Measurements from ENCODE around the gene PSIP1.
"Not testable (repeated sequence)": the region's sequence is repeated elsewhere in the genome, so short reads cannot be mapped to it uniquely, and the experiment has no call there.

Gene PSIP1

DNA sequence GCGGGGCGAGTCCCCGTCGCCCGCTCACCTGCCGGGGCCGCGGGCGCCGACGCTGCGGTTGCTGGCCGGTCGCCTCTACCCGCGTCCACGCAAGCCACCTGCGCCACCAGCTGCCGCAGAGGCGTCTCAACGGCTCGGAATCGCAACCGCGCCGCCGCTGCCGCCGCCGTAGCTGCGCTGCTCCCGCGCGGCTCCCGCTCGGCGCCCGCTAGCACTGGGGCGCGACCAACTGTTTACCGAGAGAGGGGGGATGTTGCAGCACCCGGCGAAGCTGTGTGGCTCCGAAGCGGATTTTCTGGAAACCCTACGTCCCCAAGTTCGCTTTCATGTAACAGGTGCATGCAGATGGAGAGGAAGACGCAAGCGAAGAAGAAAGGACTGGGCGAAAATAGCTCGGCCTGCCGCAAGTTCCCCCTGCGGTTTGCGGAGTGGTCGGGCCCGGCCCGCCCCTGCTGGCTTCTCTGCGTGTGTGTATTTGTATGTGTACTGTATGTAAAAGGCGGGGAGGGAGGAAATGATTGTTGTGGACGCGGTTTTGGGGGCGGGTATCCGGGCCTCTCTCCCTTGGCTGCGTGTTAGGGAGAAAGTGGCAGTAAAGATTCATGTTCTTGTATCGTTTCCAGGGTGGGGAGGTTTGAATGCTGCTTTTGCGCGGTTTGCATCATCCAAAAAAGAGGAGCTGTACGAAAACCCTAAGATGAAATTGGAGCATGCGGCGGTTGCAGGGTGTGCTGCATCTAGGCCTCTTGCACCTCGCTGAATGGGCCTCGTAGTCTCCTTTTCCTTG, at the start of gene PSIP1:
Gene PSIP1, minus strand, starts transcription at position 182 of the 787 bp plus-strand sequence. CDS start 782 bp downstream, outside the sequence.
- H3K27me3 Mint-ChIP-seq: no peaks in the 10 kb centered on the region
- peaks cover 47% of the 10 kb centered on the region for H3K4me1 Mint-ChIP-seq (ENCODE audit: low read depth)
- peak within 1 kb of the TSS; percentile 92 for H3K4me3 Mint-ChIP-seq

DNA sequence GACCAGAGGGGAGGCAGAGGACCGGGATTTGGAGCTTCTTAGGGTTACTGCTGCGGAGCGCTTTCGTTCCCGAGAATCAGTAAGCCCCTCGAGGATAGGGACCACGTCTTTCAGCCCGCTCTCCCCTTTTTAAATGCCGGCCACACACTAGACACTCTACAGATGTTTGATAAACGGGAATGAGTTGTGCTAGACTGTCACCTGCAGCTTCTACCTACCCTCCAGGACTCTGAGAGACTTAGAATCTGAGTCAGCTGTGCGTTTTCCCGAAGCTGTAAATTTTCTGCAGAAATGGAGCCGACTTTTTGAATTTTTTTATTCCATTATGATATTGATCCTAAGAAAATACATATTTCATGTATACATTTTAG, 42.7 kb upstream of the PSIP1 start:
- Mint-ChIP-seq H3K36me3 (ENCODE audit: low read depth) (peaks cover 11% of the 10 kb centered on the region), H3K4me3 (peak overlapping the region; percentile 91), H3K9me3 (no peaks in the 10 kb centered on the region), H3K4me1 (ENCODE audit: low read depth) (peaks cover 22% of the 10 kb centered on the region), H3K27ac (peak overlapping the region; percentile 87), H3K27me3 (peaks cover 6% of the 10 kb centered on the region)
- intact Hi-C loops (cut with micrococcal nuclease): loop anchor here (2.0 to 10.0 kb wide), 3 partner anchors 131 to 859 kb away; partner anchors contain the start of genes SNAPC3, TTC39B and ZDHHC21

More for the DNA sequence above, at the start of gene PSIP1:
- Mint-ChIP-seq H3K9me3 (no peaks in the 10 kb centered on the region), H3K36me3 (ENCODE audit: low read depth) (peaks cover 35% of the 10 kb centered on the region), H3K27ac (peak within 1 kb of the TSS; percentile 99)
- intact Hi-C loops (cut with micrococcal nuclease): loop anchor here (1.0 to 5.0 kb wide), 3 partner anchors 41 to 204 kb away; partner anchors contain the start of genes SNAPC3 and TTC39B

- Mint-ChIP-seq H3K4me1 (ENCODE audit: low read depth) (peaks cover 22% of the 10 kb centered on the region), H3K9me3 (no peaks in the 10 kb centered on the region), H3K36me3 (ENCODE audit: low read depth) (peaks cover 11% of the 10 kb centered on the region), H3K4me3 (peak within 1 kb of the TSS; percentile 91), H3K27me3 (peaks cover 6% of the 10 kb centered on the region), H3K27ac (peak within 1 kb of the TSS; percentile 87)
- intact Hi-C loops (cut with micrococcal nuclease): loop anchor here (1.0 to 10.0 kb wide), 4 partner anchors 42 to 858 kb away; partner anchors contain the start of genes SNAPC3, TTC39B and ZDHHC21
Measured at GRCh38 chr9:15552636-15553527, 42.1 kb upstream of the PSIP1 start, which contains the start of gene CCDC171. CCDC171 (plus strand) TSS chr9:15553043; CDS start chr9:15564089, 11,046 bp downstream.

DNA sequence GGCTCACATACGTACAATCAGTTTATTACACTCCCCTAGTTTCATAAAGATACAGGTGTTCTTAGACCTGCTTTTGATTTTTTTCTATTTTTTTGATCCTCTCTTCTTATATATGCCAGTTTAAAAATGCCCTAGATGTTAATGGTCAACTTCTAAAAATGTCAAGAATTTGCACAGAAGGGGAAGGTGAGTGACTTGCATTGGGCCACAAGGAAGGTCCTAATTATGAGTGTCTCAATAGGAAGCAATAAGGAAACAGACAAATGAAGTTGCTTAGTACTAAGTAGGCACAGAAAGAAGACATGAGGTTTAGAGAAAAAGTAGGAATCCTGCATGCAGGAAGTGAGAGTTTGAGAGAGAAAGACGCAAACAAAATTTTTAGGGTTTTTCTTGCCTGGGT, 38.8 kb upstream of the PSIP1 start:
- H3K36me3 Mint-ChIP-seq (ENCODE audit: low read depth): peaks cover 11% of the 10 kb centered on the region
- intact Hi-C loops (cut with micrococcal nuclease): loop anchor here (5.0 to 10.0 kb wide), 2 partner anchors 127 to 855 kb away; partner anchors contain the start of genes SNAPC3 and ZDHHC21
- H3K9me3 Mint-ChIP-seq: no peaks in the 10 kb centered on the region
- no peak overlapping the region for H3K27ac Mint-ChIP-seq
- peaks cover 6% of the 10 kb centered on the region for H3K27me3 Mint-ChIP-seq
- H3K4me1 Mint-ChIP-seq (ENCODE audit: low read depth): peaks cover 22% of the 10 kb centered on the region
- H3K4me3 Mint-ChIP-seq: no peak overlapping the region

- Mint-ChIP-seq H3K36me3 (ENCODE audit: low read depth) (no peaks in the 10 kb centered on the region), H3K4me1 (ENCODE audit: low read depth) (no peaks in the 10 kb centered on the region), H3K27ac (no peak overlapping the region), H3K4me3 (no peak overlapping the region), H3K27me3 (no peaks in the 10 kb centered on the region), H3K9me3 (no peaks in the 10 kb centered on the region)
- intact Hi-C loops (cut with micrococcal nuclease): no loop called here
Measured at GRCh38 chr9:15543047-15543813, 32.5 kb upstream of the PSIP1 start.

GRCh38 chr9:15542624-15543023, 31.9 kb upstream of the PSIP1 start:
- Mint-ChIP-seq H3K4me3 (no peak overlapping the region), H3K36me3 (ENCODE audit: low read depth) (no peaks in the 10 kb centered on the region), H3K4me1 (ENCODE audit: low read depth) (no peaks in the 10 kb centered on the region), H3K27ac (no peak overlapping the region), H3K27me3 (no peaks in the 10 kb centered on the region), H3K9me3 (no peaks in the 10 kb centered on the region)
- intact Hi-C loops (cut with micrococcal nuclease): no loop called here

DNA sequence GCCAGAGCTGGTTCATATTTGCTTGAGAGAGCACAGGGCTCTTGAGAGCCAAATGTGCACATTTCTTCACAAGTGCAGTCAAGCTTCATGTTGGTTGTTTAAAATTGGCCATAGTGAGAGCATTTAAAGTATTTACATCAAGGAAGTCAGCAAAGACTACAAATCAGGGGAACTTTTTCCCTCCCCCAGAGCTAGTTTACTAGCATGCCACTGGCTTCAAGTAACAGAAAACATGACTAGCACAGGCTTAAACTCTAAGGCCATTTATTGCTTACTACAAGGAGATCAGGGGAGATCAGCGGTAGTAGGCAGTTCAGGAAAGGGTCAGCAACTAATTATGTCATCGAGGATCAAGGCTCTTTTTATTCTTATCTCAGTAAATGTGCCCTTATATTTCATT, 31.1 kb upstream of the PSIP1 start:
- no peaks in the 10 kb centered on the region for H3K9me3 Mint-ChIP-seq
- no peak overlapping the region for H3K27ac Mint-ChIP-seq
- intact Hi-C loops (cut with micrococcal nuclease): no loop called here
- no peaks in the 10 kb centered on the region for H3K36me3 Mint-ChIP-seq (ENCODE audit: low read depth)
- H3K4me1 Mint-ChIP-seq (ENCODE audit: low read depth): no peaks in the 10 kb centered on the region
- H3K4me3 Mint-ChIP-seq: no peak overlapping the region
- no peaks in the 10 kb centered on the region for H3K27me3 Mint-ChIP-seq

GRCh38 chr9:15531380-15531779, 20.6 kb upstream of the PSIP1 start:
- H3K4me3 Mint-ChIP-seq: no peak overlapping the region
- intact Hi-C loops (cut with micrococcal nuclease): no loop called here
- H3K9me3 Mint-ChIP-seq: no peaks in the 10 kb centered on the region
- H3K27ac Mint-ChIP-seq: no peak overlapping the region
- no peaks in the 10 kb centered on the region for H3K4me1 Mint-ChIP-seq (ENCODE audit: low read depth)
- H3K27me3 Mint-ChIP-seq: no peaks in the 10 kb centered on the region
- H3K36me3 Mint-ChIP-seq (ENCODE audit: low read depth): no peaks in the 10 kb centered on the region

DNA sequence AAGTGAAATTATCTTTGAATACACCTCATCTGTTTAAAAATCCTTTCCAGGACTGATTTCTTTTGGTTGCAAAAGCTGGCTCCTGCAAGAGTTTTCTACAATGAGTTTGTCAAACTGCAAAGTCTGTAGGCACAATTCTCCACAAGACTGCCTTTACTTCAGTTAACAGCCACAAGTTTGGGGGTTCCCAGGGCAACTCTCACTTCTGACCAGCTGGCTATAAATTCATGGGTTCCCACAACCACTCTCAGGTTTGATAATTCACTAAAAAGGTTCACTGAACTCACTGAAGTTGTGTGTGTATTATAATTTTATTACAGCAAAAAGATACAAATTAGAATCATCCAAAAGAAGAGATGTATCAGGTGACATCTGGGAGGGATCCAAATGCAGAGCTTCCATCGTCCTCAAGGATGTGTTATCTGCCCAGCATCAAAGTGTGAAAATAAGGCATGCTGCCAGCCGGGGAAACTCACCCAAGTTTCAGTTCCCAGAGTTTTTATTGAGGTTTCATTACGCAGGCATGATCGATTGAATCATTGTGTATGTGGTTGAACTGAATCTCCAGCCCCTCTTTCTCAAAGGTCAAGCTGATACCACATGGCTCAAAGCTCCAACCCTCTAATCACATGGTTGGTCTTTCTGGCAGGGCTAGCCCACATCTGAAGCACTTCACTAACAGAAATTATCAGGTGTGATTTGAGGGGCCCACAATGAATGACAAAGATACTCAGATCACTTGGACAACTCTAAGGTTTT, 19.0 kb upstream of the PSIP1 start:
- Mint-ChIP-seq H3K4me1 (ENCODE audit: low read depth) (no peaks in the 10 kb centered on the region), H3K27me3 (no peaks in the 10 kb centered on the region), H3K4me3 (no peak overlapping the region), H3K9me3 (no peaks in the 10 kb centered on the region), H3K27ac (no peak overlapping the region), H3K36me3 (ENCODE audit: low read depth) (no peaks in the 10 kb centered on the region)
- intact Hi-C loops (cut with micrococcal nuclease): no loop called here

DNA sequence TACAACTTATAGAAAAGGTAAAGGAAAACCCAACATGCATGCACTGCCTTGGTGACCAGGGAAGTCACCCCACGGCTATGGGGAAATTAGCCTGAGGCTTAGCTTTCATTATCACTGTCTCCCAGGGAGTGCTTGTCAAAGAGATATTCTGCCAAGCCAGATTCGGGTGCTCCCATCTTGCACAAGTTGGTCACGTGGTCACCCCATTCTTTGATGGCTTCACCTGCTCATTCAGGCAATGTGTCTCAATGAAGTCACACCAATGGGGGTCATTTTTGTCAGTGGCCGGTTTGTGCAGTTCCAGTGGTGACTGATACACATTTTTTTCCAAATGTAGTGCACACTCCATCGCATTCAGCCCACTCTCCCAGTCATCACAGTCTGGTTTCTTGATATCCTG, 16.3 kb upstream of the PSIP1 start:
- H3K9me3 Mint-ChIP-seq; intact Hi-C loops (cut with micrococcal nuclease); H3K27me3 Mint-ChIP-seq; H3K27ac Mint-ChIP-seq; H3K4me1 Mint-ChIP-seq (ENCODE audit: low read depth); H3K4me3 Mint-ChIP-seq; H3K36me3 Mint-ChIP-seq (ENCODE audit: low read depth): not testable (repeated sequence)

GRCh38 chr9:15525958-15526357, 15.2 kb upstream of the PSIP1 start:
- H3K27ac Mint-ChIP-seq: no peak overlapping the region
- H3K27me3 Mint-ChIP-seq: peaks cover 2% of the 10 kb centered on the region
- no peaks in the 10 kb centered on the region for H3K9me3 Mint-ChIP-seq
- intact Hi-C loops (cut with micrococcal nuclease): no loop called here
- no peaks in the 10 kb centered on the region for H3K36me3 Mint-ChIP-seq (ENCODE audit: low read depth)
- H3K4me1 Mint-ChIP-seq (ENCODE audit: low read depth): no peaks in the 10 kb centered on the region
- no peak overlapping the region for H3K4me3 Mint-ChIP-seq

DNA sequence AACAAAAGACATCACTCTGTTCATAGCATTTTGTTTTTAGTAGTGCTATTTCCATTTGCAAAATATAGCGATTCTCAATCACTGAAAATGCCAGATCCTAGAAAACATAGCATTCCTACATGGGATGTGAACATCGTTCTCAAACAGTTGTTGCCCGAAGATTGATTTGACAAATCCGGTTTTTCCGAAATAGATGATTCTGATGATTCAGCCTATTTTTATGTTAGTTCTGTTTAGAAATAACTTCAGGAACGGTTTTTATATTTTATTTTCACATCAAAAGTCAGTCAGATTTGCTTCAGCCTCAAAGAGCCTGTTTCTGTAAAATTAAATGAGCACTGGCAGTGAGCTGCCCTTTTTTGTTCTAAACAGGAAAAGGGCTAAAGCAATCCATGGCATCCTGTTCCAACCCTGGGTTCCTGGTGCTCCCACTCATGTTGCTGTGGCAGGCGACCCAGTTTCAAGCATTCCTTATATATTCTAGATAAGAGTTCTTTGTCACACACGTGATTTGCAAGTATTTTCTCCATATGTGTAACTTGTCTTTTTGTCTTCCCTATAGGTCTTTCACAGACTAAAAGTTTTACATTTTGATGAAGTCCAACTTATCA, 14.2 kb upstream of the PSIP1 start:
- intact Hi-C loops (cut with micrococcal nuclease): no loop called here

More for the DNA sequence above, 14.2 kb upstream of the PSIP1 start:
- Mint-ChIP-seq H3K4me3 (no peak overlapping the region), H3K4me1 (ENCODE audit: low read depth) (no peaks in the 10 kb centered on the region), H3K27me3 (peaks cover 2% of the 10 kb centered on the region), H3K27ac (no peak overlapping the region), H3K36me3 (ENCODE audit: low read depth) (no peaks in the 10 kb centered on the region), H3K9me3 (no peaks in the 10 kb centered on the region)

All from dendritic cell treated with granulocyte-macrophage colony-stimulating factor and Interleukin-4, amounts not matched to agents 40 ng/mL and 50 ng/mL, for 4 days (primary cell).